ENCODE data around the gene MFSD1. TPM values are rescaled to one million over a fixed set of nuclear protein-coding genes. Genes with fewer than 3 reads are reported as not detected.

The MFSD1 gene
- total and polyA plus RNA-seq, 2 donors (not counting 1 experiment from before 2014, with no cell fraction given), result 16.4 to 31.8 TPM

GRCh38 chr3:158875700-158876099 is 73.8 kb downstream of the MFSD1 start:
- DNase-seq (no peak), ATAC-seq (ENCODE audit: low read depth) (no peak)
- Mint-ChIP-seq H3K27ac (no peak overlapping the region), H3K4me1 (no peaks in the 10 kb centered on the region), H3K9me3 (ENCODE audit: insufficient read depth) (no peaks in the 10 kb centered on the region), H3K4me3 (no peak overlapping the region), H3K27me3 (peaks cover 6% of the 10 kb centered on the region)
- ChIA-PET CTCF (interaction anchor here (0.9 kb wide), 1 partner anchor 14 kb away, joined by 4 read pairs; no protein-coding TSS in a partner anchor), POLR2A (no interaction called here)
- TF ChIP-seq, protein P1, sequence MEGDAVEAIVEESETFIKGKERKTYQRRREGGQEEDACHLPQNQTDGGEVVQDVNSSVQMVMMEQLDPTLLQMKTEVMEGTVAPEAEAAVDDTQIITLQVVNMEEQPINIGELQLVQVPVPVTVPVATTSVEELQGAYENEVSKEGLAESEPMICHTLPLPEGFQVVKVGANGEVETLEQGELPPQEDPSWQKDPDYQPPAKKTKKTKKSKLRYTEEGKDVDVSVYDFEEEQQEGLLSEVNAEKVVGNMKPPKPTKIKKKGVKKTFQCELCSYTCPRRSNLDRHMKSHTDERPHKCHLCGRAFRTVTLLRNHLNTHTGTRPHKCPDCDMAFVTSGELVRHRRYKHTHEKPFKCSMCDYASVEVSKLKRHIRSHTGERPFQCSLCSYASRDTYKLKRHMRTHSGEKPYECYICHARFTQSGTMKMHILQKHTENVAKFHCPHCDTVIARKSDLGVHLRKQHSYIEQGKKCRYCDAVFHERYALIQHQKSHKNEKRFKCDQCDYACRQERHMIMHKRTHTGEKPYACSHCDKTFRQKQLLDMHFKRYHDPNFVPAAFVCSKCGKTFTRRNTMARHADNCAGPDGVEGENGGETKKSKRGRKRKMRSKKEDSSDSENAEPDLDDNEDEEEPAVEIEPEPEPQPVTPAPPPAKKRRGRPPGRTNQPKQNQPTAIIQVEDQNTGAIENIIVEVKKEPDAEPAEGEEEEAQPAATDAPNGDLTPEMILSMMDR (IDR thresholded peaks at IDR 0.05), result no peak
- Histone ChIP-seq H3K27me3 (replicated peaks in 1 of 4; ENCODE audit: control extremely low read depth in 1 of 4, control insufficient read depth in 3 of 4, insufficient read depth in 4 of 4, low read length in 3 of 4) (no peaks in the 10 kb centered on the region), H3K4me2 (replicated peaks; ENCODE audit: low read depth, low read length, poor library complexity, severe bottlenecking) (no peak overlapping the region), H3K4me1 (ENCODE audit: control insufficient read depth in 2 of 2, insufficient read depth in 2 of 2, low read length in 2 of 2) (no peaks in the 10 kb centered on the region), H2AFZ (ENCODE audit: insufficient read depth, low read depth, low read length, poor library complexity, severe bottlenecking) (no peak overlapping the region), H3K36me3 (replicated peaks in 1 of 2; ENCODE audit: control extremely low read depth in 1 of 2, control insufficient read depth in 1 of 2, extremely low read depth in 1 of 2, insufficient read depth in 2 of 2, low read length in 1 of 2) (no peaks in the 10 kb centered on the region), H3K4me3 (ENCODE audit: control extremely low read depth in 1 of 5, extremely low read depth in 1 of 5, insufficient read depth in 1 of 5, low read depth in 2 of 5, low read length in 4 of 5) (no peak overlapping the region), H3K79me2 (ENCODE audit: control insufficient read depth, insufficient read depth, low read length) (no peaks in the 10 kb centered on the region), H3K9ac (ENCODE audit: low read length) (no peak overlapping the region), H3K9me3 (ENCODE audit: control extremely low read depth in 1 of 3, control insufficient read depth in 2 of 3, insufficient read depth in 1 of 3, low read length in 2 of 3) (no peaks in the 10 kb centered on the region), H4K20me1 (ENCODE audit: control insufficient read depth, insufficient read depth, low read length, poor library complexity, severe bottlenecking) (no peaks in the 10 kb centered on the region), H3K27ac (ENCODE audit: low read length in 2 of 2) (no peak overlapping the region)
- intact Hi-C loops (cut with micrococcal nuclease), result no loop called here

Other genes with a start within 250 kb of the MFSD1 start
- 0.32 TPM in 1 of 2 replicates, not detected in the other for gene MLF1, start 230.9 kb upstream of the MFSD1 start, total RNA-seq
- gene MLF1, start 230.9 kb upstream of the MFSD1 start, polyA plus RNA-seq, result 0.25 and 0.91 TPM in 2 replicates
- gene GFM1, start 157.5 kb upstream of the MFSD1 start, total RNA-seq, result 46.0 and 46.8 TPM in 2 replicates
- gene GFM1, start 157.5 kb upstream of the MFSD1 start, polyA plus RNA-seq, result 9.8 and 12.4 TPM in 2 replicates
- 5.1 and 7.9 TPM in 2 replicates for gene LXN, start 129.4 kb upstream of the MFSD1 start, total RNA-seq
- gene LXN, start 129.4 kb upstream of the MFSD1 start, polyA plus RNA-seq, result 1.4 and 3.2 TPM in 2 replicates
- not detected in 2 replicates for gene RARRES1, start 69.6 kb upstream of the MFSD1 start, total RNA-seq
- gene RARRES1, start 69.6 kb upstream of the MFSD1 start, polyA plus RNA-seq, result not detected in 2 replicates